Fibroblast of lung (primary cell): ENCODE data around the gene LINS1. TPM values are rescaled to one million over a fixed set of nuclear protein-coding genes. Genes with fewer than 3 reads are reported as not detected.

ENCODE experiments used
- DNase-seq, 2 donors: peaks; one replicate each; pipeline versions ENCODE4 v3.0.0 to v3.0.0-alpha.2; 2010; ENCODE audit warnings: low read depth in 2 of 2
- H2AFZ ChIP-seq: 2 replicates; pipeline ENCODE4 v1.5.1; 2012; ENCODE audit warnings: low read length, control low read depth, inconsistent platforms
- H3K27ac ChIP-seq: 2 replicates; pipeline ENCODE4 v1.5.1; 2011; ENCODE audit warnings: low read length, control low read depth; ENCODE audit not compliant: insufficient read depth
- H3K27me3 ChIP-seq: 2 replicates; pipeline ENCODE4 v1.5.1; 2011; ENCODE audit warnings: mild to moderate bottlenecking, low read length; ENCODE audit not compliant: control insufficient read depth, insufficient read depth
- H3K36me3 ChIP-seq: 2 replicates; pipeline ENCODE4 v1.5.1; 2011; ENCODE audit warnings: low read length; ENCODE audit not compliant: control insufficient read depth, insufficient read depth
- H3K4me1 ChIP-seq: 2 replicates; pipeline ENCODE4 v1.5.1; 2011; ENCODE audit warnings: low read length; ENCODE audit not compliant: control insufficient read depth, insufficient read depth; ENCODE audit errors: extremely low read depth
- H3K4me2 ChIP-seq: 2 replicates; pipeline ENCODE4 v1.5.1; 2011; ENCODE audit warnings: low read length, control low read depth; ENCODE audit not compliant: insufficient read depth; ENCODE audit errors: extremely low read depth
- H3K4me3 ChIP-seq, 4 experiments: fragments of 200-600 bp in 1 of 4; sonication (generic) in 1 of 4; replicated peaks in 1 of 4; 2 replicates each; pipeline ENCODE4 v1.5.1; 2011 to 2016; ENCODE audit warnings: low read length in 4 of 4, low read depth in 3 of 4, mild to moderate bottlenecking in 3 of 4, control low read depth in 2 of 4, inconsistent platforms in 1 of 4, mixed read lengths in 1 of 4; ENCODE audit not compliant: insufficient read depth in 1 of 4; ENCODE audit errors: control extremely low read depth in 1 of 4
- H3K79me2 ChIP-seq: 2 replicates; pipeline ENCODE4 v1.5.1; 2012; ENCODE audit warnings: mild to moderate bottlenecking, low read length, inconsistent platforms; ENCODE audit not compliant: control insufficient read depth, insufficient read depth
- H3K9ac ChIP-seq: 2 replicates; pipeline ENCODE4 v1.5.1; 2011; ENCODE audit warnings: mild to moderate bottlenecking, low read length, control low read depth; ENCODE audit not compliant: insufficient read depth
- H3K9me3 ChIP-seq: 2 replicates; pipeline ENCODE4 v1.5.1; 2012; ENCODE audit warnings: low read depth, low read length; ENCODE audit not compliant: control insufficient read depth, insufficient read depth
- H4K20me1 ChIP-seq: 2 replicates; pipeline ENCODE4 v1.5.1; 2011; ENCODE audit warnings: low read length; ENCODE audit not compliant: control insufficient read depth, insufficient read depth; ENCODE audit errors: extremely low read depth
- CTCF ChIP-seq, 2 donors: IDR thresholded peaks in 1 of 2; conservative IDR thresholded peaks in 1 of 2; 1 replicate in 1 of 2; 2 replicates in 1 of 2; pipeline ENCODE4 v1.5.1; 2011 to 2012; ENCODE audit warnings: low read length in 2 of 2, control low read depth in 1 of 2, inconsistent platforms in 1 of 2, low read depth in 1 of 2, mild to moderate bottlenecking in 1 of 2
- EZH2 ChIP-seq: IDR thresholded peaks from 2 replicates; pipeline ENCODE4 v1.5.1; 2012; ENCODE audit warnings: low read length, control low read depth, mild to moderate bottlenecking; ENCODE audit errors: missing control alignments
- polyA plus RNA-seq, 2 donors: library from polyadenylated mRNA; depleted of rRNA in 1 of 2; stranded (reverse) in 1 of 2; unstranded in 1 of 2; fragments of >200 nt; gene quantifications; 2 replicates each; pipeline ENCODE4 v1.2.1, GENCODE V29; 2011 to 2012; ENCODE audit warnings: missing spikeins in 1 of 2
- total RNA-seq: library from RNA; depleted of rRNA; stranded (reverse); fragments of >200 nt; gene quantifications from 2 replicates; pipeline ENCODE4 v1.2.1, GENCODE V29; 2014

LINS1 gene
- total and polyA plus RNA-seq, 2 donors (not counting 1 experiment from before 2014, with no cell fraction given), result 7.3 to 9.4 TPM

GRCh38 chr15:100598655-100599054 lies 3.3 kb downstream of the LINS1 start:
- DNase-seq, result no peak
- Histone ChIP-seq H3K27ac (no peak overlapping the region), H3K36me3 (no peaks in the 10 kb centered on the region), H3K9ac (no peak overlapping the region), H3K27me3 (no peaks in the 10 kb centered on the region), H3K4me2 (no peak overlapping the region), H4K20me1 (no peaks in the 10 kb centered on the region), H3K4me1 (peaks cover 1% of the 10 kb centered on the region), H2AFZ (no peak overlapping the region), H3K9me3 (no peaks in the 10 kb centered on the region), H3K79me2 (peaks cover 48% of the 10 kb centered on the region), H3K4me3 (no peak overlapping the region)
- TF ChIP-seq EZH2 (no peak), CTCF (conservative IDR thresholded peaks at IDR 0.05 in 1 of 2, IDR thresholded peaks at IDR 0.05 in 1 of 2; ENCODE audit: low read depth in 1 of 2, low read length in 2 of 2) (no peak)

- peaks cover 43% of the 10 kb centered on the region for H3K79me2 ChIP-seq
- no peaks in the 10 kb centered on the region for H3K9me3 ChIP-seq
Observed at GRCh38 chr15:100597862-100598261, 4.1 kb downstream of the LINS1 start.

GRCh38 chr15:100596792-100597191 lies 5.2 kb downstream of the LINS1 start:
- Histone ChIP-seq H3K9me3 (no peaks in the 10 kb centered on the region), H3K4me2 (no peak overlapping the region), H3K9ac (no peak overlapping the region), H3K4me3 (no peak overlapping the region), H3K36me3 (no peaks in the 10 kb centered on the region), H3K27ac (no peak overlapping the region), H3K27me3 (no peaks in the 10 kb centered on the region), H4K20me1 (no peaks in the 10 kb centered on the region), H2AFZ (no peak overlapping the region), H3K79me2 (peaks cover 38% of the 10 kb centered on the region), H3K4me1 (no peaks in the 10 kb centered on the region)
- peak in 1 of 2 donors; percentile 79 for DNase-seq
- no peak for TF ChIP-seq EZH2
- no peak for TF ChIP-seq CTCF (conservative IDR thresholded peaks at IDR 0.05 in 1 of 2, IDR thresholded peaks at IDR 0.05 in 1 of 2; ENCODE audit: low read depth in 1 of 2, low read length in 2 of 2)

More at GRCh38 chr15:100597862-100598261, 4.1 kb downstream of the LINS1 start:
- Histone ChIP-seq H4K20me1 (no peaks in the 10 kb centered on the region), H2AFZ (no peak overlapping the region), H3K4me3 (no peak overlapping the region), H3K36me3 (no peaks in the 10 kb centered on the region), H3K27me3 (no peaks in the 10 kb centered on the region), H3K27ac (no peak overlapping the region), H3K4me1 (no peaks in the 10 kb centered on the region), H3K9ac (no peak overlapping the region), H3K4me2 (no peak overlapping the region)
- TF ChIP-seq CTCF (conservative IDR thresholded peaks at IDR 0.05 in 1 of 2, IDR thresholded peaks at IDR 0.05 in 1 of 2; ENCODE audit: low read depth in 1 of 2, low read length in 2 of 2) (no peak), EZH2 (no peak)
- no peak for DNase-seq
